ENCODE results near the gene ADCY3.

Gene ADCY3

DNA sequence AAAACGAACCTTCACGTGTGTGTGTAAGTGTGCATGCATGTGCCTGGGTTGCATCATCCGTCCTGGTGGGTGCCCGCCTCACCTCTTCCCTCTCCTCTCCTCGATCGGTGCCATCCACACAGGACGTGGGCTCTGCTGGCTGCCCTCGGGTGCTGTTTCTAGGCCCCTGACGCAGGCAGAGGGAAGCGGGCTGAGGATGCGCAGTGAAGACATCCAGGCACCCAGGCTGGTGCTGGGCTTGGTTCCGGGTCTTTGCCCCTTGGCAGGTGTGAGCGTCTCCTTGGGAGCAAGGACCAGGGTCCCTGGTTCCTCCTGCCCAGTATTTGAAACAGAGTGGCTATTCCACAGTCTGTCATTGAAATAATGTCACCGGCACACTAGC lies 6.2 kb upstream of the ADCY3 start:
- WGBS, result 95% methylated on average over 14 of the region's 14 CpGs
- Histone ChIP-seq H3K27ac (ENCODE audit: low read depth, low read length) (no peak overlapping the region), H3K4me1 (ENCODE audit: insufficient read depth, low read length) (peaks cover 9% of the 10 kb centered on the region), H3K36me3 (ENCODE audit: insufficient read depth, low read length) (no peaks in the 10 kb centered on the region), H3K9ac (ENCODE audit: low read depth, low read length) (no peak overlapping the region), H3K27me3 (ENCODE audit: insufficient read depth, low read length) (peaks cover 3% of the 10 kb centered on the region; the same call in 1 of the 2 replicates), H3K9me3 (ENCODE audit: insufficient read depth, low read depth, low read length) (no peaks in the 10 kb centered on the region), H3K4me3 (ENCODE audit: low read length) (no peak overlapping the region)

DNA sequence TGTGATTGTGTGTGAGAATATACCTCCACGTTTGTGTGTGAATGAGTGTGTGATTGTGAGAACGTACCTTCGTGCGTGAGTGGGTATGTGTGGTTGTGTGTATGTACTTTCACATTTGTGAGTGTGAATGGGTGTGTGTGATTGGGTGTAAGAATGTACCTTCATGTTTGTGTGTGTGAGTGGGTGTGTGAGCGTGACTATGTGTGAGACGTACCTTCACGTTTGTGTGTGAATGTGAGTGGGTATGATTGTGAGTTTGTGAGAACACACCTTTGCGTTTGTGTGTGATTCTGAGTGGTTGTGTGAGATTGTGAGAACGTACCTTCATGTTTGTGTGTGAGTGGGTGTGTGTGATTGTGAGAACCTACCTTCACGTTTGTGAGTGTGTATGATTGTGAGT lies 5.8 kb upstream of the ADCY3 start:
- no peak overlapping the region for H3K9ac ChIP-seq (ENCODE audit: low read depth, low read length)
- H3K27ac ChIP-seq (ENCODE audit: low read depth, low read length), result no peak overlapping the region
- H3K36me3 ChIP-seq (ENCODE audit: insufficient read depth, low read length), result no peaks in the 10 kb centered on the region
- peaks cover 9% of the 10 kb centered on the region for H3K4me1 ChIP-seq (ENCODE audit: insufficient read depth, low read length)
- no peak overlapping the region for H3K4me3 ChIP-seq (ENCODE audit: low read length)
- H3K9me3 ChIP-seq (ENCODE audit: insufficient read depth, low read depth, low read length), result no peaks in the 10 kb centered on the region
- peaks cover 6% of the 10 kb centered on the region for H3K27me3 ChIP-seq (ENCODE audit: insufficient read depth, low read length)
- WGBS, result 95% methylated on average over 10 of the region's 10 CpGs

DNA sequence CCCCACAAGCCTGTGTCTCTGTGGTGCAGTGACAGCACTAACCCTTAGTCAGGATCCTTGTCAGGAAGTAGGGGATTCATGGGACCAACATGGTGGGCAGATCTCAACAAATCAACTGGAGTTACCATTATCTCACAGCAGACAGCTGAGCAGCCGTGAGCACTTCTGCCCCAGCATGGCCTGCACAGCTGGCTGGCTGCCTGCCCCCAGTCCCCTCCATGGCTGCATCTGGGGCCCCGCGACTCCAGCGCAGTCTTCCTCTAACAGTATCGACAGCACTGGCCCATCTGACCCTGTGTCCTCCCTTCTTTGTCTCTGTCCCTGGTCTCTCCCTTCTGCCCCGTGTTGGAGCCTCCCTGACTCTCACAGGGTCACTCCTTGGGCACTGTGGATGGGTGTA lies 4.7 kb upstream of the ADCY3 start:
- no peaks in the 10 kb centered on the region for H3K9me3 ChIP-seq (ENCODE audit: insufficient read depth, low read depth, low read length)
- H3K9ac ChIP-seq (ENCODE audit: low read depth, low read length), result no peak overlapping the region
- 86% methylated on average over 6 of the region's 6 CpGs for WGBS
- H3K36me3 ChIP-seq (ENCODE audit: insufficient read depth, low read length), result no peaks in the 10 kb centered on the region
- no peak overlapping the region for H3K27ac ChIP-seq (ENCODE audit: low read depth, low read length)
- peaks cover 8% of the 10 kb centered on the region for H3K27me3 ChIP-seq (ENCODE audit: insufficient read depth, low read length)
- H3K4me3 ChIP-seq (ENCODE audit: low read length), result no peak overlapping the region
- peaks cover 9% of the 10 kb centered on the region for H3K4me1 ChIP-seq (ENCODE audit: insufficient read depth, low read length)

DNA sequence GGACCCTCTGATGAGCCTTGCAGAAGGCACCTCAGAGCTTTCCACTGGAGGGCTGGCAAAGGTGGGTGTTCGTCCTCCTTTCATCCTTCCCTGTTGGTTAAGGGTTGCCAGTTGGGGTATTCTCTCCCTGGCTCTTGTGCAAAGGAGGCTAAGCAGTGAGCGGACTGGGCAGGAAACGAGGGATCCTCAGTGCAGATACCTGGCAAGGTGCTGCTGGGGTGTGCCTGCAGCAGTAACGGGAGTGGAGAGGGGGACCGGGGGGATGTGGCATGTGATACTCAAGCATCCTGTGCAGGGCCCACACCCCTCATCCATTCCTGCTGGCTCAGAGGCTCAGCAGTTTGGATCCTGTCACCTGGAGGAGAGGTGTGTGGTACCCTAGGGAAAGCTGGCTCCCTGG lies 4.2 kb upstream of the ADCY3 start:
- no peak overlapping the region for H3K9ac ChIP-seq (ENCODE audit: low read depth, low read length)
- no peaks in the 10 kb centered on the region for H3K9me3 ChIP-seq (ENCODE audit: insufficient read depth, low read depth, low read length)
- H3K4me3 ChIP-seq (ENCODE audit: low read length), result no peak overlapping the region
- no peak overlapping the region for H3K27ac ChIP-seq (ENCODE audit: low read depth, low read length)
- WGBS, result 92% methylated on average over 5 of the region's 5 CpGs
- peaks cover 10% of the 10 kb centered on the region for H3K4me1 ChIP-seq (ENCODE audit: insufficient read depth, low read length)
- peaks cover 10% of the 10 kb centered on the region for H3K27me3 ChIP-seq (ENCODE audit: insufficient read depth, low read length)
- no peaks in the 10 kb centered on the region for H3K36me3 ChIP-seq (ENCODE audit: insufficient read depth, low read length)

DNA sequence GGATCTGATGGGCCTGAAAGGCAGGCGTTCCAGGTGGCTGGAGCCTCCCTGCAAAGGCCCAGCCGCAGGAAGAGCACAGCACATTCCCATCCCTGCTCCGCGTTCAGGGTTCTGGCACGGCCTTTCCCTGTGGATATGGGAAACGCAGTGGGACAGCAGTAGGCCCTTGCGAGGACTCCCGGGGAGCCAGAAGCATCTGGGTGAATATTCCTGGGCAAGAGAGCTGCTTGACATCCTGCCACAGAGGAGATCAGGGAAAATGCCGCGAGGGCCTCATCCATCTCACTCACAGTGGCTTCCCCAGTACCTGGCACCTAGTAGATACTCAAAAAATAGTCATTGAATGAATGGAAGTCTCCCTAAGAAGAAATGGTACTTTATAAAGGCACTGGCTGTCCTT lies 3.1 kb upstream of the ADCY3 start:
- H3K9me3 ChIP-seq (ENCODE audit: insufficient read depth, low read depth, low read length), result no peaks in the 10 kb centered on the region
- H3K9ac ChIP-seq (ENCODE audit: low read depth, low read length), result no peak overlapping the region
- WGBS, result 88% methylated on average over 10 of the region's 10 CpGs
- no peaks in the 10 kb centered on the region for H3K36me3 ChIP-seq (ENCODE audit: insufficient read depth, low read length)
- H3K4me3 ChIP-seq (ENCODE audit: low read length), result no peak overlapping the region
- peaks cover 17% of the 10 kb centered on the region for H3K4me1 ChIP-seq (ENCODE audit: insufficient read depth, low read length)
- no peak overlapping the region for H3K27ac ChIP-seq (ENCODE audit: low read depth, low read length)
- peaks cover 14% of the 10 kb centered on the region for H3K27me3 ChIP-seq (ENCODE audit: insufficient read depth, low read length)

DNA sequence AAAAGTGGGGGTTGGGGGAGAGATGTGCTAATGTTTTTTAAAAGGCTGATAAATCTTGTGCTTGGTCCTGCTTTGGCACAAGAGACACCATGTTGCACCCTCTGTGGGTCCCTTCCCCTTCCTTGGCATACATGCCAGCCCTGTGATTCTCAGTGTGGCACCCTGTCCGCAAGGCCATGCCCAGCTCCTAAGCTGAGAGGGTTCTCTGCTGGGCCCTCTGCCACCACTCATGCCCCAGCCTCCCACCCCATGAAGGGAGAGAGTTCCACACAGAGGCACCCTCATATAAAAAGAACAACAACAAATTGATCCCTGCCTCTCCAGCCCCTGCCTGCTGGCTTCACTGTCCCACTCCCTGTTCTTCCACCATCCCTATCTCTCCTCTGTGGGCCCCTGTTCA lies 2.5 kb upstream of the ADCY3 start:
- Histone ChIP-seq H3K27me3 (ENCODE audit: insufficient read depth, low read length) (peaks cover 14% of the 10 kb centered on the region), H3K9me3 (ENCODE audit: insufficient read depth, low read depth, low read length) (no peaks in the 10 kb centered on the region), H3K4me1 (ENCODE audit: insufficient read depth, low read length) (peaks cover 17% of the 10 kb centered on the region), H3K4me3 (ENCODE audit: low read length) (no peak overlapping the region), H3K27ac (ENCODE audit: low read depth, low read length) (no peak overlapping the region), H3K9ac (ENCODE audit: low read depth, low read length) (no peak overlapping the region), H3K36me3 (ENCODE audit: insufficient read depth, low read length) (no peaks in the 10 kb centered on the region)
- 97% methylated on average over 1 of the region's 1 CpG for WGBS

DNA sequence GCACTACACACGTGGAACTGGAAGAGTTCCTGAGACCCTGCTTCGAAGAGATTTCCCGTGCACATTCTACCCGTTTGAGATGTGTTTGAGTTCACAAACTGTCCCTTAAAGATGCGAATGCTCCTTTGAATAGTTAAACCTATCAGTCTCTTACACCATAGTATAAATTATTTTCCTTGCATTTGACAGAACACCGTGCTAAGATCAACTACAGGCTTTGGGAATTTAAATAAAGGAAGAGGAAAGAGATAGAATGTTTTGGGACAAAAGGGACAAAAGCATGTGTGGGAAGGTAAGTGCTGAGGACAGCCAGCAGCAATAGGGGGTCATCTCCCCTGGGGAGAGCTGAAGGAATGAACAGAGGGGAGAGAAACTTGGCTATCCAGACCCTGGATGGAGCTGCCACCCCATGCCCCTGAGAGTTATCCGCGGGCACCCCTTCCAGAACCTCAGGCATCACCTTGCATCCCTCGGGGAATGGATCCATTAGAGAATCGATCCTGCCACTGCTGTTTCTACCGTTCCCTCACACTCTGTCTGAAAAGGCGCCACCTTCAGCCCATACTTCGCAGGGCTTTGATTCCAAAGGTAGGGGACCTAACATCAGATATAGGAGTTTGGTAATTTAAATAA lies 888 bp upstream of the ADCY3 start:
- Histone ChIP-seq H3K4me3 (ENCODE audit: low read length) (peak overlapping the region; percentile 58), H3K9ac (ENCODE audit: low read depth, low read length) (no peak overlapping the region), H3K4me1 (ENCODE audit: insufficient read depth, low read length) (peaks cover 8% of the 10 kb centered on the region; the same call in 1 of the 2 replicates), H3K9me3 (ENCODE audit: insufficient read depth, low read depth, low read length) (no peaks in the 10 kb centered on the region), H3K27ac (ENCODE audit: low read depth, low read length) (no peak overlapping the region), H3K36me3 (ENCODE audit: insufficient read depth, low read length) (no peaks in the 10 kb centered on the region), H3K27me3 (ENCODE audit: insufficient read depth, low read length) (peaks cover 11% of the 10 kb centered on the region; the same call in 1 of the 2 replicates)
- 28% methylated on average over 13 of the region's 13 CpGs for WGBS

DNA sequence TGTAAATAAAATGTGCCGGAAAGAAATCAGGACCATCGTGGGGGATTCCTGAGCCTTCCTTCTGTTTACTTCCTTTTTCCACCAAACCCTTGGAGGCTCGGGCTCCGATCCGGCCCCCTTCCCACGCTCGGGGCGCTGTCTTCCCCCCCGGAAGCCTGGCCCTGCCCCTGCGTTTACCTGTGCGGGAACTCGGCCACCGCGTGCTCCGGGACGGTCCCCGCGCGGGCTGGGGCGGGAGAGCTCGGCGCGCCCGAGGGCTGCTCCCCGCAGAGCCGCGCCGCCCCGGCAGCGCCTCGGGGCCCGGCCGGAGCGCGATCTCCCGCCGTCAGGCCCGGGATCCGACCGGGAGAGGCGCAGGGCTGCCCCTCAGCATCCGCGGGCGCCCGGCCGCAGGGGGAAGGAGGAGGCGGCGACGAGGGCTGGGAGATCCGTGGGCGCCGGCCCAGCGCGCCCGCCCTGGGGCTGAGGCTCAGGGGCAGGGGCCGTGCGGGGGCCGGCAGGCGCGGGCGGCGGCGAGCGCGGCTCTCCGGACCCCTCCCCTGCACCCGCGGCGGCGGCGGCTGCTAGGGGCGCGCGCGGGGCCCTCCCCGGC lies 435 bp downstream of the ADCY3 start:
- H3K4me3 ChIP-seq (ENCODE audit: low read length), result peak overlapping the region; percentile 58
- no peaks in the 10 kb centered on the region for H3K36me3 ChIP-seq (ENCODE audit: insufficient read depth, low read length)
- peak overlapping the region; percentile 53 for H3K9ac ChIP-seq (ENCODE audit: low read depth, low read length)
- peaks cover 11% of the 10 kb centered on the region; the same call in 1 of the 2 replicates for H3K27me3 ChIP-seq (ENCODE audit: insufficient read depth, low read length)
- WGBS, result 1% methylated on average over 76 of the region's 76 CpGs
- H3K4me1 ChIP-seq (ENCODE audit: insufficient read depth, low read length), result peaks cover 8% of the 10 kb centered on the region; the same call in 1 of the 2 replicates
- no peaks in the 10 kb centered on the region for H3K9me3 ChIP-seq (ENCODE audit: insufficient read depth, low read depth, low read length)
- no peak overlapping the region for H3K27ac ChIP-seq (ENCODE audit: low read depth, low read length)

DNA sequence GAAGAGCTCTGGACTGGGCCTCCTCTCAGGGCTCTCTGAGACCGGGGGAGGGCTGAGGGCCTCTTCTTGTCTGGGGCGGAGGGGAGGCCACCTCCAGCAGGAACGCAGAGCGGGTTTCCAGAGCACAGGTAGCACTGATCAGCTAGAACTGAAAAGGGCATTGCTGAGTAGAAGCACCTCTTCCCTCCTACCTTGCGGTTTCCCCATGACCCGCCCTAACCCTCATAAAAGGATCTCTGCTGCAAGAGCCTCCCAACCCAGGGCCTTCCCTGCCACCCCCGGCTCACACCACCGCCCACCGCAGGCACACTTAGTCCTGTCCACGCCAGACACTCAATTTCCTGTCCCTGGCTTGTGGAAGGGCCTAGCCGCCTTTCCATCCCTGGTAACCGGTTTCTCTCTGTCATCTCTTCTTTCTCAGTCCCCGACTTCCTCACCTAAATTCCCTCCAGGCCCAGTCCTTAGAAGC lies 966 bp downstream of the ADCY3 start:
- Histone ChIP-seq H3K9me3 (ENCODE audit: insufficient read depth, low read depth, low read length) (no peaks in the 10 kb centered on the region), H3K27me3 (ENCODE audit: insufficient read depth, low read length) (peaks cover 11% of the 10 kb centered on the region; the same call in 1 of the 2 replicates), H3K27ac (ENCODE audit: low read depth, low read length) (no peak overlapping the region), H3K36me3 (ENCODE audit: insufficient read depth, low read length) (no peaks in the 10 kb centered on the region), H3K9ac (ENCODE audit: low read depth, low read length) (peak overlapping the region; percentile 53), H3K4me3 (ENCODE audit: low read length) (peak overlapping the region; percentile 58), H3K4me1 (ENCODE audit: insufficient read depth, low read length) (peaks cover 8% of the 10 kb centered on the region; the same call in 1 of the 2 replicates)
- 53% methylated on average over 13 of the region's 13 CpGs for WGBS

DNA sequence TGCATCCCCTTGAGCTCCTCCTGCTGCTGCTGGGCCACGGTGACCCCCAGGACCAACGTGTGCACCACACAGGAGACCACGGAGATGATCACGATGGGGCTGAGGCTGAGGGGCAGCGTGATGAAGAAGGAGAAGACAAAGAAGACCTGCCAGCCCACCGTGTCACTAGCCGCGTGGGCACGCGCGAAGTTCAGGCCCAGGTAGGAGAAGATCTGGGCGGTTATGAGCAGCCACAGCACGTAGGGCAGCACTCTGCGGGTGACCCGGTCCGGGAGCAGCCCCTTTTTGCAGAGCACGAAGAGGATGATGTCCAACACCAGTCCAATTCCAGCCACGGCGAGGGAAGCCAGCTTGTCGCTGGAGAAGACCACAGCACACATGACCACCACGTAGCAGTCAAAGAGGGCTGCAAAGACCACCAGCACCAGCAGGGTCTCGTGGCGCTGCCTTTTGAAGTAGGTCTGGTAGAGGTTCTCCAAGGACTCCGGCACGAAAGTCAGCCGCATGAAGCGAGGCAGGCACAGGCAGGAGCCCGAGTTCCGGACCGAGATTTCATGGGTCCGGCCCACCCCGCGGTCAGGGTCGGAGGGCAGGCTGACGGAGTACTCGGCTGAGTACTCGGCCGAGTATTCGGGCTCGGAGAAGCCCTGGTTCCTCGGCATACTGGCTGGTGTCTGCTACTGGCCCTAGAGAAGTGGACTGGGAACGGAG lies 1.6 kb downstream of the ADCY3 start:
- Histone ChIP-seq H3K27ac (ENCODE audit: low read depth, low read length) (no peak overlapping the region), H3K9ac (ENCODE audit: low read depth, low read length) (peak overlapping the region; percentile 53; the same call in 1 of the 2 replicates)

DNA sequence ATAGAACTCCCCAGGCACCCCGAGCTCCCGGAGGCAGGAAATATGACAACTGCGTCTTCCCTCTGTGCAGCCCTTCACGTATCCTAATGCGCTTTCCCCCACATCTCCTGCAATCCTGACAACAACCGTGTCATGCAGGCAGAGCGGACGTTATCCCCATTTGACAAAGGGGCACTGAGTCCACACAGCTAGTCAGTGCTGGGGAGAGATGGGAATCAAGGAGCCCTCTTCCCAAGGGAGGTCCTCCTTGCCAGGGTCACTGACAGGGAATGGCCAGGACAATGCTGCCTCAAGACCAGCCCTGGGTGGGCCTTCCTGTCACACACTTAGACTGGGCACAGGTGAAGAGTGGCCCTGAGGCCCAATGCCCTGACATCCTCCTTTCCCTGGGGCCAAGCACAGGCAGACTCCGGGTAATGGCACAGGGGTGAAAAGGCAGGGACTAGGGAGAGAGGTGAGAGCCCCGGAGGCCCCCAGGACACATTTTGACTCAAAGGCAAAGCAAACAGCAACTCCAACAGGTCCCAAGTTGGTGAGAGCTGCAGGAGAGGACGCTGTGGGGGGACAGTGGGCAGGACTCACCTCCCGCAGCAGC lies 2.2 kb downstream of the ADCY3 start:
- Histone ChIP-seq H3K27me3 (ENCODE audit: insufficient read depth, low read length) (peaks cover 11% of the 10 kb centered on the region; the same call in 1 of the 2 replicates), H3K4me1 (ENCODE audit: insufficient read depth, low read length) (peaks cover 12% of the 10 kb centered on the region; the same call in 1 of the 2 replicates), H3K9ac (ENCODE audit: low read depth, low read length) (no peak overlapping the region), H3K27ac (ENCODE audit: low read depth, low read length) (no peak overlapping the region), H3K9me3 (ENCODE audit: insufficient read depth, low read depth, low read length) (no peaks in the 10 kb centered on the region), H3K4me3 (ENCODE audit: low read length) (no peak overlapping the region), H3K36me3 (ENCODE audit: insufficient read depth, low read length) (0 out of 2 replicates have a peak, but pooled peaks cover 2% of the 10 kb centered on the region)
- WGBS, result 94% methylated on average over 12 of the region's 12 CpGs

More for the DNA sequence above, 1.6 kb downstream of the ADCY3 start:
- Histone ChIP-seq H3K4me1 (ENCODE audit: insufficient read depth, low read length) (peaks cover 11% of the 10 kb centered on the region; the same call in 1 of the 2 replicates), H3K9me3 (ENCODE audit: insufficient read depth, low read depth, low read length) (no peaks in the 10 kb centered on the region), H3K36me3 (ENCODE audit: insufficient read depth, low read length) (no peaks in the 10 kb centered on the region), H3K27me3 (ENCODE audit: insufficient read depth, low read length) (peaks cover 11% of the 10 kb centered on the region; the same call in 1 of the 2 replicates), H3K4me3 (ENCODE audit: low read length) (peak overlapping the region; percentile 58)
- WGBS, result 96% methylated on average over 42 of the region's 42 CpGs

Measured in HUES64 (cell line).